Right kidney (tissue), 1 donor: Measurements from ENCODE around the gene SERPINE2.
"Not testable (repeated sequence)": the region's sequence is repeated elsewhere in the genome, so short reads cannot be mapped to it uniquely, and the experiment has no call there.

Experiments used
- DNase-seq: peaks from one replicate; pipeline ENCODE4 v3.0.0-alpha.2; 2016

SERPINE2 gene

GRCh38 chr2:223941579-223942277, 97.4 kb downstream of the SERPINE2 start:
- DNase-seq: no peak

- not testable (repeated sequence) for DNase-seq
These were observed 99.6 kb downstream of the SERPINE2 start for GRCh38 chr2:223939438-223939837.

- no peak for DNase-seq
These were observed 101.6 kb downstream of the SERPINE2 start for GRCh38 chr2:223937535-223937934.

GRCh38 chr2:223936862-223937326, 102.2 kb downstream of the SERPINE2 start:
- DNase-seq: no peak

GRCh38 chr2:223935459-223936125, 103.5 kb downstream of the SERPINE2 start:
- no peak for DNase-seq

GRCh38 chr2:223934870-223935269, 104.2 kb downstream of the SERPINE2 start:
- no peak for DNase-seq

GRCh38 chr2:223932816-223933800, 106.0 kb downstream of the SERPINE2 start:
- DNase-seq: no peak

- DNase-seq: no peak
These were observed 108.7 kb downstream of the SERPINE2 start for GRCh38 chr2:223930103-223930976.

- DNase-seq: no peak
These were observed 109.4 kb downstream of the SERPINE2 start for GRCh38 chr2:223929571-223930102.

GRCh38 chr2:223928113-223929006, 110.7 kb downstream of the SERPINE2 start:
- DNase-seq: no peak

GRCh38 chr2:223925106-223925505, 114.0 kb downstream of the SERPINE2 start:
- no peak for DNase-seq
